ENCODE data around the gene KDM7A. TPM values are rescaled to one million over a fixed set of nuclear protein-coding genes. Genes with fewer than 3 reads are reported as not detected.

Gene KDM7A
- polyA plus RNA-seq, 1 of the 3 experiments (the other 2 are of a cell fraction): 0.94 TPM

Small RNA genes lying within 50 kb of the gene (small RNA-seq; reads per million reads assigned to genes)
- gene RF00019 (0 reads per million in 7 experiments), gene RNU6-797P (0 reads per million in 7 experiments)

Other genes with a start within 250 kb of the KDM7A start
- gene PARP12, start 114.0 kb downstream of the KDM7A start, polyA plus RNA-seq (2012; rRNA removed): 16.0 and 17.7 TPM in 2 replicates
- 53.3 and 73.2 TPM in 2 replicates for gene SLC37A3, start 221.5 kb upstream of the KDM7A start, polyA plus RNA-seq (2012; rRNA removed)
- not detected in 2 replicates for gene RAB19, start 227.1 kb upstream of the KDM7A start, polyA plus RNA-seq (2012; rRNA removed)